ENCODE measurements around the gene PTPN11. TPM values are rescaled to one million over a fixed set of nuclear protein-coding genes. Genes with fewer than 3 reads are reported as not detected.

PTPN11 gene
- total and polyA plus RNA-seq, 2 of the 13 experiments (the other 11 are each of a cell fraction or from before 2014, with no cell fraction given), result 30.0 to 63.5 TPM

DNA sequence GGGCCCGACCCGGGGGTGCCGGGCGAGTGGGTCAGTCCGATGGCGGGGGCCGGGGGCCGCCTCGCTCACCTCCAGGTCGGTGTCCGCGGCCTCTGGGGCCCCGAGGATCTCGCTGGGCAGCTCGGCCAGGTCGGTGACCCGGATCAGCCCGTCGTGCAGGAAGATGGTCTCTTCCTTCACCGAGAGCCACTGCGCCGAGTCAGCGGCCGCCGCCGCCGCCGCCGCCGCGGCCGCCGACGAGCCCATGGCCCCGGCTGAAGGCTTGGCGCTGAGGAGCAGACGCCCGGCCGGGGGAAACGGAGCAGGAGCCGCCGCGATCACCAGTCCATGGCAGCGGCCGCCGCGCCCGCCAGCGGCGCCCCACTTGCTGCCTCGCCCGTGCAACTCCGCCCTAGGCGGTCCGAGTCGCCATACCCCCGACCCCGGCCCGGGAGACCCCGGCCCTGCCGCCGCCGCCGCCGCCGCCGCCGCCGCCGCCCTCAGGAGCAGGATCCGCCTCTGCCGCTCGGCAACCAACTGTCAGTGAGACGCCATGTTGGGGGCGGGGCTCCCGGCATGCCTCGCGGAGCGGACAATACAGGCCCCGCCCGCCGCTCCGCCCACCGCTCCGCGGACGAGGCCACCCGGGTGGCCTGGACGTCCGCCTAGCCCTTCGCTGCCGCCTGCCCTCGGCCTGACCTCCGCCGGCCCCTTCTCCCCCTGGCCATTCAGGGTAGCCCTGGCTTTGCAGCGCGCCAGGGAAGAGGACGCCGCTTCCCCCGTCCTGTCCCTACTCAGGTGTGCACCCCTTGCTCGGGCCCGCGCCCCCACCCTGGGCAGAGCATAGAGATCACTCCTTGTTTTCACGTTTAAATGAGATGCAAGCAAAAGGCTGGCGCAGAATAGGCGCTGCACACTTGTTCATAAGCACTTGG is 36.6 kb upstream of the PTPN11 start, which contains the start of gene HECTD4 (continued):
- TF ChIP-seq, protein P1, sequence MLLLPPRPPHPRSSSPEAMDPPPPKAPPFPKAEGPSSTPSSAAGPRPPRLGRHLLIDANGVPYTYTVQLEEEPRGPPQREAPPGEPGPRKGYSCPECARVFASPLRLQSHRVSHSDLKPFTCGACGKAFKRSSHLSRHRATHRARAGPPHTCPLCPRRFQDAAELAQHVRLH (CRISPR knock-in tag; IDR thresholded peaks at IDR 0.05; ENCODE audit: borderline replicate concordance, low read depth), result peak; percentile 84; the same call in 1 of the 2 replicates
- TF ChIP-seq, protein P2, sequence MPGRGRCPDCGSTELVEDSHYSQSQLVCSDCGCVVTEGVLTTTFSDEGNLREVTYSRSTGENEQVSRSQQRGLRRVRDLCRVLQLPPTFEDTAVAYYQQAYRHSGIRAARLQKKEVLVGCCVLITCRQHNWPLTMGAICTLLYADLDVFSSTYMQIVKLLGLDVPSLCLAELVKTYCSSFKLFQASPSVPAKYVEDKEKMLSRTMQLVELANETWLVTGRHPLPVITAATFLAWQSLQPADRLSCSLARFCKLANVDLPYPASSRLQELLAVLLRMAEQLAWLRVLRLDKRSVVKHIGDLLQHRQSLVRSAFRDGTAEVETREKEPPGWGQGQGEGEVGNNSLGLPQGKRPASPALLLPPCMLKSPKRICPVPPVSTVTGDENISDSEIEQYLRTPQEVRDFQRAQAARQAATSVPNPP (CRISPR knock-in tag; IDR thresholded peaks at IDR 0.05), result no peak
- TF ChIP-seq ETV5 (CRISPR knock-in tag; IDR thresholded peaks at IDR 0.05; ENCODE audit: borderline replicate concordance) (peak; percentile 40; the same call in 1 of the 2 replicates), FOXK1 (CRISPR knock-in tag; IDR thresholded peaks at IDR 0.05; ENCODE audit: borderline replicate concordance, low read depth) (peak; percentile 70; the same call in 1 of the 2 replicates), ZNF850 (CRISPR knock-in tag; conservative IDR thresholded peaks at IDR 0.05) (no peak), AHR (CRISPR knock-in tag; IDR thresholded peaks at IDR 0.05) (peak; percentile 51; the same call in 1 of the 2 replicates), ZNF274 (CRISPR knock-in tag; IDR thresholded peaks at IDR 0.05) (peak; percentile 61)
- TF ChIP-seq, protein P3, sequence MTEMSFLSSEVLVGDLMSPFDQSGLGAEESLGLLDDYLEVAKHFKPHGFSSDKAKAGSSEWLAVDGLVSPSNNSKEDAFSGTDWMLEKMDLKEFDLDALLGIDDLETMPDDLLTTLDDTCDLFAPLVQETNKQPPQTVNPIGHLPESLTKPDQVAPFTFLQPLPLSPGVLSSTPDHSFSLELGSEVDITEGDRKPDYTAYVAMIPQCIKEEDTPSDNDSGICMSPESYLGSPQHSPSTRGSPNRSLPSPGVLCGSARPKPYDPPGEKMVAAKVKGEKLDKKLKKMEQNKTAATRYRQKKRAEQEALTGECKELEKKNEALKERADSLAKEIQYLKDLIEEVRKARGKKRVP (CRISPR knock-in tag; IDR thresholded peaks at IDR 0.05), result 0 out of 4 replicates have a peak, but pooled peaks of 1 of the 2 experiments have one; percentile 60
- TF ChIP-seq, protein P4, sequence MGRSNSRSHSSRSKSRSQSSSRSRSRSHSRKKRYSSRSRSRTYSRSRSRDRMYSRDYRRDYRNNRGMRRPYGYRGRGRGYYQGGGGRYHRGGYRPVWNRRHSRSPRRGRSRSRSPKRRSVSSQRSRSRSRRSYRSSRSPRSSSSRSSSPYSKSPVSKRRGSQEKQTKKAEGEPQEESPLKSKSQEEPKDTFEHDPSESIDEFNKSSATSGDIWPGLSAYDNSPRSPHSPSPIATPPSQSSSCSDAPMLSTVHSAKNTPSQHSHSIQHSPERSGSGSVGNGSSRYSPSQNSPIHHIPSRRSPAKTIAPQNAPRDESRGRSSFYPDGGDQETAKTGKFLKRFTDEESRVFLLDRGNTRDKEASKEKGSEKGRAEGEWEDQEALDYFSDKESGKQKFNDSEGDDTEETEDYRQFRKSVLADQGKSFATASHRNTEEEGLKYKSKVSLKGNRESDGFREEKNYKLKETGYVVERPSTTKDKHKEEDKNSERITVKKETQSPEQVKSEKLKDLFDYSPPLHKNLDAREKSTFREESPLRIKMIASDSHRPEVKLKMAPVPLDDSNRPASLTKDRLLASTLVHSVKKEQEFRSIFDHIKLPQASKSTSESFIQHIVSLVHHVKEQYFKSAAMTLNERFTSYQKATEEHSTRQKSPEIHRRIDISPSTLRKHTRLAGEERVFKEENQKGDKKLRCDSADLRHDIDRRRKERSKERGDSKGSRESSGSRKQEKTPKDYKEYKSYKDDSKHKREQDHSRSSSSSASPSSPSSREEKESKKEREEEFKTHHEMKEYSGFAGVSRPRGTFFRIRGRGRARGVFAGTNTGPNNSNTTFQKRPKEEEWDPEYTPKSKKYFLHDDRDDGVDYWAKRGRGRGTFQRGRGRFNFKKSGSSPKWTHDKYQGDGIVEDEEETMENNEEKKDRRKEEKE (IDR thresholded peaks at IDR 0.05), result no peak
- TF ChIP-seq, protein P5, sequence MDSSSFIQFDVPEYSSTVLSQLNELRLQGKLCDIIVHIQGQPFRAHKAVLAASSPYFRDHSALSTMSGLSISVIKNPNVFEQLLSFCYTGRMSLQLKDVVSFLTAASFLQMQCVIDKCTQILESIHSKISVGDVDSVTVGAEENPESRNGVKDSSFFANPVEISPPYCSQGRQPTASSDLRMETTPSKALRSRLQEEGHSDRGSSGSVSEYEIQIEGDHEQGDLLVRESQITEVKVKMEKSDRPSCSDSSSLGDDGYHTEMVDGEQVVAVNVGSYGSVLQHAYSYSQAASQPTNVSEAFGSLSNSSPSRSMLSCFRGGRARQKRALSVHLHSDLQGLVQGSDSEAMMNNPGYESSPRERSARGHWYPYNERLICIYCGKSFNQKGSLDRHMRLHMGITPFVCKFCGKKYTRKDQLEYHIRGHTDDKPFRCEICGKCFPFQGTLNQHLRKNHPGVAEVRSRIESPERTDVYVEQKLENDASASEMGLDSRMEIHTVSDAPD (CRISPR knock-in tag; IDR thresholded peaks at IDR 0.05), result no peak
- TF ChIP-seq, protein P6, sequence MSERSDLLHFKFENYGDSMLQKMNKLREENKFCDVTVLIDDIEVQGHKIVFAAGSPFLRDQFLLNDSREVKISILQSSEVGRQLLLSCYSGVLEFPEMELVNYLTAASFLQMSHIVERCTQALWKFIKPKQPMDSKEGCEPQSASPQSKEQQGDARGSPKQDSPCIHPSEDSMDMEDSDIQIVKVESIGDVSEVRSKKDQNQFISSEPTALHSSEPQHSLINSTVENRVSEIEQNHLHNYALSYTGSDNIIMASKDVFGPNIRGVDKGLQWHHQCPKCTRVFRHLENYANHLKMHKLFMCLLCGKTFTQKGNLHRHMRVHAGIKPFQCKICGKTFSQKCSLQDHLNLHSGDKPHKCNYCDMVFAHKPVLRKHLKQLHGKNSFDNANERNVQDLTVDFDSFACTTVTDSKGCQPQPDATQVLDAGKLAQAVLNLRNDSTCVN (CRISPR knock-in tag; IDR thresholded peaks at IDR 0.05; ENCODE audit: borderline replicate concordance), result peak; percentile 55; the same call in 1 of the 2 replicates
- TF ChIP-seq, protein P7, sequence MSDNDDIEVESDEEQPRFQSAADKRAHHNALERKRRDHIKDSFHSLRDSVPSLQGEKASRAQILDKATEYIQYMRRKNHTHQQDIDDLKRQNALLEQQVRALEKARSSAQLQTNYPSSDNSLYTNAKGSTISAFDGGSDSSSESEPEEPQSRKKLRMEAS (IDR thresholded peaks at IDR 0.05), result peak; percentile 60; the same call in 1 of the 2 replicates
- TF ChIP-seq, protein P8, sequence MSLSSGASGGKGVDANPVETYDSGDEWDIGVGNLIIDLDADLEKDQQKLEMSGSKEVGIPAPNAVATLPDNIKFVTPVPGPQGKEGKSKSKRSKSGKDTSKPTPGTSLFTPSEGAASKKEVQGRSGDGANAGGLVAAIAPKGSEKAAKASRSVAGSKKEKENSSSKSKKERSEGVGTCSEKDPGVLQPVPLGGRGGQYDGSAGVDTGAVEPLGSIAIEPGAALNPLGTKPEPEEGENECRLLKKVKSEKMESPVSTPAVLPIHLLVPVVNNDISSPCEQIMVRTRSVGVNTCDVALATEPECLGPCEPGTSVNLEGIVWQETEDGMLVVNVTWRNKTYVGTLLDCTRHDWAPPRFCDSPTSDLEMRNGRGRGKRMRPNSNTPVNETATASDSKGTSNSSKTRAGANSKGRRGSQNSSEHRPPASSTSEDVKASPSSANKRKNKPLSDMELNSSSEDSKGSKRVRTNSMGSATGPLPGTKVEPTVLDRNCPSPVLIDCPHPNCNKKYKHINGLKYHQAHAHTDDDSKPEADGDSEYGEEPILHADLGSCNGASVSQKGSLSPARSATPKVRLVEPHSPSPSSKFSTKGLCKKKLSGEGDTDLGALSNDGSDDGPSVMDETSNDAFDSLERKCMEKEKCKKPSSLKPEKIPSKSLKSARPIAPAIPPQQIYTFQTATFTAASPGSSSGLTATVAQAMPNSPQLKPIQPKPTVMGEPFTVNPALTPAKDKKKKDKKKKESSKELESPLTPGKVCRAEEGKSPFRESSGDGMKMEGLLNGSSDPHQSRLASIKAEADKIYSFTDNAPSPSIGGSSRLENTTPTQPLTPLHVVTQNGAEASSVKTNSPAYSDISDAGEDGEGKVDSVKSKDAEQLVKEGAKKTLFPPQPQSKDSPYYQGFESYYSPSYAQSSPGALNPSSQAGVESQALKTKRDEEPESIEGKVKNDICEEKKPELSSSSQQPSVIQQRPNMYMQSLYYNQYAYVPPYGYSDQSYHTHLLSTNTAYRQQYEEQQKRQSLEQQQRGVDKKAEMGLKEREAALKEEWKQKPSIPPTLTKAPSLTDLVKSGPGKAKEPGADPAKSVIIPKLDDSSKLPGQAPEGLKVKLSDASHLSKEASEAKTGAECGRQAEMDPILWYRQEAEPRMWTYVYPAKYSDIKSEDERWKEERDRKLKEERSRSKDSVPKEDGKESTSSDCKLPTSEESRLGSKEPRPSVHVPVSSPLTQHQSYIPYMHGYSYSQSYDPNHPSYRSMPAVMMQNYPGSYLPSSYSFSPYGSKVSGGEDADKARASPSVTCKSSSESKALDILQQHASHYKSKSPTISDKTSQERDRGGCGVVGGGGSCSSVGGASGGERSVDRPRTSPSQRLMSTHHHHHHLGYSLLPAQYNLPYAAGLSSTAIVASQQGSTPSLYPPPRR (CRISPR knock-in tag; IDR thresholded peaks at IDR 0.05; ENCODE audit: borderline replicate concordance), result 0 out of 2 replicates have a peak, but pooled peaks have one; percentile 47
